Smooth muscle cell (in vitro differentiated cells): ENCODE data around the gene SLC44A2. TPM values are rescaled to one million over a fixed set of nuclear protein-coding genes. Genes with fewer than 3 reads are reported as not detected.

Source experiments
- DNase-seq: peaks from one replicate; lab custom pipeline; 2025; ENCODE audit not compliant: unreplicated experiment; lab: John Stamatoyannopoulos, UW
- H2AFZ ChIP-seq: fragments of 200-600 bp; sonication (generic); 2 replicates; pipeline ENCODE4 v1.6.0; 2016; ENCODE audit warnings: antibody characterized with exemption, low read depth, mild to moderate bottlenecking
- H3F3A ChIP-seq: fragments of 200-600 bp; sonication (generic); 2 replicates; pipeline ENCODE4 v1.6.0; 2017; ENCODE audit warnings: antibody characterized with exemption, low read depth
- H3K27ac ChIP-seq: fragments of 200-600 bp; sonication (generic); 2 replicates; pipeline ENCODE4 v1.5.1; 2016; ENCODE audit warnings: low read depth, mild to moderate bottlenecking
- H3K27me3 ChIP-seq: fragments of 200-600 bp; sonication (generic); 2 replicates; pipeline ENCODE4 v1.6.1; 2016; ENCODE audit warnings: low read depth, mild to moderate bottlenecking
- H3K36me3 ChIP-seq: fragments of 200-600 bp; sonication (generic); 2 replicates; pipeline ENCODE4 v1.5.1; 2016; ENCODE audit warnings: low read depth
- H3K4me1 ChIP-seq: fragments of 200-600 bp; sonication (generic); 2 replicates; pipeline ENCODE4 v1.5.1; 2016; ENCODE audit warnings: low read depth
- H3K4me2 ChIP-seq: fragments of 200-600 bp; sonication (generic); 2 replicates; pipeline ENCODE4 v1.6.0; 2016; ENCODE audit warnings: mild to moderate bottlenecking
- H3K4me3 ChIP-seq: fragments of 200-600 bp; sonication (generic); 2 replicates; pipeline ENCODE4 v1.5.1; 2016; ENCODE audit warnings: mild to moderate bottlenecking
- H3K79me2 ChIP-seq: fragments of 200-600 bp; sonication (generic); 2 replicates; pipeline ENCODE4 v1.6.0; 2016; ENCODE audit warnings: low read depth, mild to moderate bottlenecking
- H3K9ac ChIP-seq: fragments of 200-600 bp; sonication (generic); 2 replicates; pipeline ENCODE4 v1.6.0; 2016; ENCODE audit warnings: low read depth
- H3K9me3 ChIP-seq: fragments of 200-600 bp; sonication (generic); replicated peaks from 2 replicates; pipeline ENCODE4 v1.5.1; 2016; ENCODE audit warnings: low read depth
- H4K20me1 ChIP-seq: fragments of 200-600 bp; sonication (generic); 2 replicates; pipeline ENCODE4 v1.6.0; 2016; ENCODE audit warnings: low read depth
- CTCF ChIP-seq: fragments of 200-600 bp; sonication (generic); IDR thresholded peaks from 2 replicates; pipeline ENCODE4 v1.5.1; 2017; ENCODE audit warnings: borderline replicate concordance, mild to moderate bottlenecking, antibody characterized with exemption; ENCODE audit not compliant: insufficient read depth, poor library complexity, severe bottlenecking
- WGBS: methylation state at CpG from one replicate; pipeline ENCODE4 v1.1.7; 2016; ENCODE audit warnings: low lambda C conversion rate; 5-methylcytosine and 5-hydroxymethylcytosine counted together
- polyA plus RNA-seq: library from polyadenylated mRNA; unstranded; fragments of >200 nt; fragmentation: Nextera tagmentation; extraction: Ambion mirVana; gene quantifications from 2 replicates; pipeline ENCODE4 v1.2.1, GENCODE V29; 2016
- total RNA-seq: library from RNA; depleted of rRNA; stranded (reverse); fragments of >200 nt; gene quantifications from 2 replicates; pipeline ENCODE4 v1.2.3, GENCODE V29; 2014

SLC44A2 gene
- total and polyA plus RNA-seq, 2 experiments from 2014 or later: 79.5 to 123 TPM

GRCh38 chr19:10685210-10685609 is 59.9 kb downstream of the SLC44A2 start:
- H3K9ac ChIP-seq: no peak overlapping the region
- H2AFZ ChIP-seq: no peak overlapping the region
- peaks cover 30% of the 10 kb centered on the region for H3K36me3 ChIP-seq
- 95% methylated on average over 5 of the region's 5 CpGs for WGBS
- no peaks in the 10 kb centered on the region for H3K4me1 ChIP-seq
- H3K79me2 ChIP-seq: no peaks in the 10 kb centered on the region
- no peak overlapping the region for H3K27ac ChIP-seq
- H3K9me3 ChIP-seq: no peaks in the 10 kb centered on the region
- H3K4me2 ChIP-seq: no peak overlapping the region
- H3K4me3 ChIP-seq: no peak overlapping the region
- peaks cover 100% of the 10 kb centered on the region for H4K20me1 ChIP-seq
- H3K27me3 ChIP-seq: no peaks in the 10 kb centered on the region
- no peaks in the 10 kb centered on the region for H3F3A ChIP-seq
- DNase-seq: no peak
- TF ChIP-seq CTCF: no peak

- 97% methylated on average over 8 of the region's 10 CpGs for WGBS
- Histone ChIP-seq H2AFZ (no peak overlapping the region), H3K27me3 (no peaks in the 10 kb centered on the region), H3K4me1 (no peaks in the 10 kb centered on the region), H3K36me3 (peaks cover 25% of the 10 kb centered on the region), H3K9me3 (no peaks in the 10 kb centered on the region), H3K4me3 (no peak overlapping the region), H3K4me2 (no peak overlapping the region), H3F3A (no peaks in the 10 kb centered on the region), H3K79me2 (no peaks in the 10 kb centered on the region), H4K20me1 (peaks cover 100% of the 10 kb centered on the region), H3K9ac (no peak overlapping the region), H3K27ac (no peak overlapping the region)
- no peak for DNase-seq
- no peak for TF ChIP-seq CTCF
Measured at GRCh38 chr19:10686193-10686592, 60.8 kb downstream of the SLC44A2 start.

GRCh38 chr19:10686661-10687517 is 61.5 kb downstream of the SLC44A2 start:
- H3K4me1 ChIP-seq: no peaks in the 10 kb centered on the region
- H3F3A ChIP-seq: no peaks in the 10 kb centered on the region
- H3K79me2 ChIP-seq: no peaks in the 10 kb centered on the region
- peaks cover 100% of the 10 kb centered on the region for H4K20me1 ChIP-seq
- H3K4me2 ChIP-seq: no peak overlapping the region
- H3K9me3 ChIP-seq: no peaks in the 10 kb centered on the region
- TF ChIP-seq CTCF: no peak
- no peak overlapping the region for H3K4me3 ChIP-seq
- 96% methylated on average over 26 of the region's 31 CpGs for WGBS
- no peak overlapping the region for H2AFZ ChIP-seq
- no peaks in the 10 kb centered on the region for H3K27me3 ChIP-seq
- H3K9ac ChIP-seq: no peak overlapping the region
- no peak overlapping the region for H3K27ac ChIP-seq
- H3K36me3 ChIP-seq: peaks cover 20% of the 10 kb centered on the region
- DNase-seq: no peak
